Measurements from ENCODE around the gene MEGF8.

GRCh38 chr19:42403586-42403985 is 78.2 kb downstream of the MEGF8 start:
- TF ChIP-seq CTCF (IDR thresholded peaks at IDR 0.05 in 2 of 3, conservative IDR thresholded peaks at IDR 0.05 in 1 of 3; ENCODE audit: control insufficient read depth in 2 of 3, extremely low read depth in 1 of 3, insufficient read depth in 1 of 3, low read depth in 3 of 3, low read length in 3 of 3): no peak
- TF ChIP-seq EZH2 (IDR thresholded peaks at IDR 0.05; ENCODE audit: borderline replicate concordance, control insufficient read depth, low read depth, low read length): no peak
- no peak for TF ChIP-seq POLR2A (IDR thresholded peaks at IDR 0.05; ENCODE audit: low read depth, low read length)
- no peak for TF ChIP-seq KDM1A (IDR thresholded peaks at IDR 0.05; ENCODE audit: borderline replicate concordance)
- no peak for TF ChIP-seq POLR2AphosphoS5 (IDR thresholded peaks at IDR 0.05; ENCODE audit: low read length)
- TF ChIP-seq ZNF24 (IDR thresholded peaks at IDR 0.05): no peak

Data from GM12878 (cell line).